B cell (primary cell): ENCODE data around the gene SKIC8. TPM values are rescaled to one million over a fixed set of nuclear protein-coding genes. Genes with fewer than 3 reads are reported as not detected.

ENCODE experiments used
- ATAC-seq: fragments of 200-7000 bp; cut with Tn5 transposase; one replicate; pipeline ENCODE4 v1.10.0; 2021; ENCODE audit warnings: low read depth, mild to moderate bottlenecking, moderate number of reproducible peaks, moderate library complexity
- CTCF ChIA-PET: fragments of 350-600 bp; sonication (Branson Sonifier 250); formaldehyde crosslinking; loops from one replicate; lab custom pipeline; 2021; ENCODE audit warnings: antibody characterized with exemption, inconsistent platforms; lab: Charles Lee
- POLR2A ChIA-PET: fragments of 350-600 bp; sonication (Branson Sonifier 250); formaldehyde crosslinking; loops from one replicate; lab custom pipeline; 2021; ENCODE audit warnings: antibody characterized with exemption; lab: Charles Lee
- DNase-seq: peaks from one replicate; pipeline ENCODE4 v3.0.0; 2013
- H2AFZ ChIP-seq: 2 replicates; pipeline ENCODE4 v1.6.1; 2012; ENCODE audit warnings: mild to moderate bottlenecking, low read depth, low read length; ENCODE audit not compliant: insufficient read depth, poor library complexity, severe bottlenecking
- H3K27ac ChIP-seq, 2 donors: 1 replicate in 1 of 2; 2 replicates in 1 of 2; pipeline ENCODE4 v1.5.1; 2012 to 2013; ENCODE audit warnings: low read length in 2 of 2, mild to moderate bottlenecking in 2 of 2, moderate library complexity in 1 of 2
- H3K27me3 ChIP-seq, 4 experiments: fragments of 200-600 bp in 1 of 4; sonication (generic) in 1 of 4; replicated peaks in 1 of 4; 1 replicate in 2 of 4; 2 replicates in 2 of 4; pipeline versions ENCODE4 v1.6.1 to v1.7.0; 2013 to 2016; ENCODE audit warnings: low read length in 3 of 4, mild to moderate bottlenecking in 2 of 4, mixed read lengths in 1 of 4, moderate library complexity in 1 of 4; ENCODE audit not compliant: insufficient read depth in 4 of 4, control insufficient read depth in 3 of 4; ENCODE audit errors: control extremely low read depth in 1 of 4
- H3K36me3 ChIP-seq, 2 experiments: replicated peaks in 1 of 2; 1 replicate in 1 of 2; 2 replicates in 1 of 2; pipeline versions ENCODE4 v1.6.1 to v1.7.1; 2013; ENCODE audit warnings: low read length in 1 of 2; ENCODE audit not compliant: insufficient read depth in 2 of 2, control insufficient read depth in 1 of 2; ENCODE audit errors: control extremely low read depth in 1 of 2, extremely low read depth in 1 of 2
- H3K4me1 ChIP-seq, 2 donors: fragments of 200-600 bp in 1 of 2; sonication (generic) in 1 of 2; 1 replicate in 1 of 2; 2 replicates in 1 of 2; pipeline versions ENCODE4 v1.5.1 to v1.6.1; 2013 to 2017; ENCODE audit warnings: low read length in 2 of 2; ENCODE audit not compliant: control insufficient read depth in 2 of 2, insufficient read depth in 2 of 2
- H3K4me2 ChIP-seq: replicated peaks from 2 replicates; pipeline ENCODE3; 2012; ENCODE audit warnings: mild to moderate bottlenecking, low read depth, low read length; ENCODE audit not compliant: poor library complexity, severe bottlenecking
- H3K4me3 ChIP-seq, 5 experiments: fragments of 200-600 bp in 1 of 5; sonication (generic) in 1 of 5; 1 replicate in 3 of 5; 2 replicates in 2 of 5; pipeline versions ENCODE4 v1.5.1 to v1.7.0; 2011 to 2016; ENCODE audit warnings: low read length in 4 of 5, mild to moderate bottlenecking in 4 of 5, low read depth in 2 of 5, control low read depth in 1 of 5, moderate library complexity in 1 of 5; ENCODE audit not compliant: insufficient read depth in 1 of 5; ENCODE audit errors: control extremely low read depth in 1 of 5, extremely low read depth in 1 of 5
- H3K79me2 ChIP-seq: fragments of 200-600 bp; sonication (generic); one replicate; pipeline ENCODE4 v1.6.0; 2016; ENCODE audit warnings: low read length; ENCODE audit not compliant: control insufficient read depth, insufficient read depth
- H3K9ac ChIP-seq: fragments of 200-600 bp; sonication (generic); 2 replicates; pipeline ENCODE4 v1.6.1; 2017; ENCODE audit warnings: mild to moderate bottlenecking, low read length, moderate library complexity
- H3K9me3 ChIP-seq, 3 donors: one replicate each; pipeline versions ENCODE4 v1.6.1 to v1.7.1; 2013; ENCODE audit warnings: low read length in 2 of 3; ENCODE audit not compliant: control insufficient read depth in 2 of 3, insufficient read depth in 1 of 3; ENCODE audit errors: control extremely low read depth in 1 of 3
- H4K20me1 ChIP-seq: 2 replicates; pipeline ENCODE4 v1.6.0; 2012; ENCODE audit warnings: mild to moderate bottlenecking, low read length; ENCODE audit not compliant: insufficient read depth, control insufficient read depth, poor library complexity, severe bottlenecking
- H3K27ac Mint-ChIP-seq: one replicate; pipeline ENCODE4 v1.8.0; 2021; ENCODE audit warnings: mixed read lengths
- H3K27me3 Mint-ChIP-seq: one replicate; pipeline ENCODE4 v1.8.0; 2021; ENCODE audit warnings: mixed read lengths
- H3K4me1 Mint-ChIP-seq: one replicate; pipeline ENCODE4 v1.8.0; 2021; ENCODE audit warnings: mixed read lengths
- H3K4me3 Mint-ChIP-seq: one replicate; pipeline ENCODE4 v1.8.0; 2021; ENCODE audit warnings: mixed read lengths
- H3K9me3 Mint-ChIP-seq: one replicate; pipeline ENCODE4 v1.8.0; 2022; ENCODE audit warnings: mixed read lengths; ENCODE audit not compliant: insufficient read depth
- EZH2 ChIP-seq: IDR thresholded peaks from 2 replicates; pipeline ENCODE4 v1.6.1; 2012; ENCODE audit warnings: borderline replicate concordance, low read depth, mild to moderate bottlenecking, moderate library complexity, low read length; ENCODE audit not compliant: insufficient read depth, poor library complexity, severe bottlenecking
- WGBS: methylation state at CpG from one replicate; pipeline ENCODE4 v1.1.5; 2013; ENCODE audit warnings: missing lambda C conversion rate; ENCODE audit not compliant: insufficient coverage; 5-methylcytosine and 5-hydroxymethylcytosine counted together
- intact Hi-C: fragments of 100-400 bp; cut with micrococcal nuclease; formaldehyde crosslinking; loops from one replicate; pipeline ENCODE4 v1.10.0; 2022
- polyA plus RNA-seq: library from polyadenylated mRNA; depleted of rRNA; stranded (reverse); fragments of >200 nt; gene quantifications from 2 replicates; pipeline ENCODE4 v1.2.3, GENCODE V29; 2012
- total RNA-seq, 2 donors: library from RNA; stranded (reverse); fragments of 120-200 nt in 1 of 2; gene quantifications; 1 replicate in 1 of 2; 2 replicates in 1 of 2; pipeline versions ENCODE4 v1.2.3 to v1.2.4, GENCODE V29; 2013 to 2022
- TF ChIP-seq, protein P1 (sequence below): fragments of 200-600 bp; IDR thresholded peaks from one replicate; pipeline ENCODE4 v1.8.0; 2022; ENCODE audit warnings: antibody characterized with exemption, mild to moderate bottlenecking

Gene SKIC8
- total and polyA plus RNA-seq, 2 donors (not counting 1 experiment from before 2014, with no cell fraction given): 31.9 to 40.2 TPM

DNA sequence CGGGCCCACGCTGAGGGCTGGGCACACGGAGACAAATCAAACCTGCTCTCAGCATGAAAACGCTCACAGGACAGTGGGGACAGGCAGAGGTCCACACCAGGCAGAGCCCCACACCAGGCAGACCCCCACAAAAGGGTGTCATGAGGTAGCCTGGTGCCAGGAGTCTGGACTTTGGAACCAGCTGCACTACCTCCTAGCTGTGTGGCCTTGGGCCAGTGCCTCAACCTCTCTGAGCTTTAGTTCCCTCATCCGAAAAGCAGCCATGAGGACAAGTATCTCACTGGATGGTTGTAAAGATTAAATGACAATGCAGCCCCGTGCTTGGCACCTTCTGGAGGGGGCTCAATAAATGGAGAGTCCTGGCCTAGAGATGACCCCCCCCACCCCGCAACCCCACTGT lies 24.3 kb upstream of the SKIC8 start:
- TF ChIP-seq EZH2: no peak
- TF ChIP-seq, protein P1, sequence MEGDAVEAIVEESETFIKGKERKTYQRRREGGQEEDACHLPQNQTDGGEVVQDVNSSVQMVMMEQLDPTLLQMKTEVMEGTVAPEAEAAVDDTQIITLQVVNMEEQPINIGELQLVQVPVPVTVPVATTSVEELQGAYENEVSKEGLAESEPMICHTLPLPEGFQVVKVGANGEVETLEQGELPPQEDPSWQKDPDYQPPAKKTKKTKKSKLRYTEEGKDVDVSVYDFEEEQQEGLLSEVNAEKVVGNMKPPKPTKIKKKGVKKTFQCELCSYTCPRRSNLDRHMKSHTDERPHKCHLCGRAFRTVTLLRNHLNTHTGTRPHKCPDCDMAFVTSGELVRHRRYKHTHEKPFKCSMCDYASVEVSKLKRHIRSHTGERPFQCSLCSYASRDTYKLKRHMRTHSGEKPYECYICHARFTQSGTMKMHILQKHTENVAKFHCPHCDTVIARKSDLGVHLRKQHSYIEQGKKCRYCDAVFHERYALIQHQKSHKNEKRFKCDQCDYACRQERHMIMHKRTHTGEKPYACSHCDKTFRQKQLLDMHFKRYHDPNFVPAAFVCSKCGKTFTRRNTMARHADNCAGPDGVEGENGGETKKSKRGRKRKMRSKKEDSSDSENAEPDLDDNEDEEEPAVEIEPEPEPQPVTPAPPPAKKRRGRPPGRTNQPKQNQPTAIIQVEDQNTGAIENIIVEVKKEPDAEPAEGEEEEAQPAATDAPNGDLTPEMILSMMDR: no peak
- ATAC-seq (no peak), DNase-seq (no peak)
- ChIA-PET CTCF (no interaction called here), POLR2A (interaction anchor here (0.6 kb wide), 1 partner anchor 71 kb away, joined by 9 read pairs; no protein-coding TSS in a partner anchor)
- H3K4me2 ChIP-seq: no peak overlapping the region
- WGBS: 56% methylated on average over 4 of the region's 7 CpGs
- H3K27ac ChIP-seq: no peak overlapping the region
- H3K9me3 ChIP-seq: no peaks in the 10 kb centered on the region
- H3K79me2 ChIP-seq: no peaks in the 10 kb centered on the region
- no peaks in the 10 kb centered on the region for H4K20me1 ChIP-seq
- no peaks in the 10 kb centered on the region for H3K36me3 ChIP-seq
- H2AFZ ChIP-seq: no peak overlapping the region
- no peaks in the 10 kb centered on the region for H3K27me3 ChIP-seq
- H3K9ac ChIP-seq: no peak overlapping the region
- no peaks in the 10 kb centered on the region for H3K4me1 ChIP-seq
- H3K9me3 Mint-ChIP-seq: no peaks in the 10 kb centered on the region
- H3K4me3 ChIP-seq: no peak overlapping the region
- no peak overlapping the region for H3K27ac Mint-ChIP-seq
- H3K4me1 Mint-ChIP-seq: no peaks in the 10 kb centered on the region
- H3K27me3 Mint-ChIP-seq: no peaks in the 10 kb centered on the region
- H3K4me3 Mint-ChIP-seq: no peak overlapping the region
- intact Hi-C loops: no loop called here

DNA sequence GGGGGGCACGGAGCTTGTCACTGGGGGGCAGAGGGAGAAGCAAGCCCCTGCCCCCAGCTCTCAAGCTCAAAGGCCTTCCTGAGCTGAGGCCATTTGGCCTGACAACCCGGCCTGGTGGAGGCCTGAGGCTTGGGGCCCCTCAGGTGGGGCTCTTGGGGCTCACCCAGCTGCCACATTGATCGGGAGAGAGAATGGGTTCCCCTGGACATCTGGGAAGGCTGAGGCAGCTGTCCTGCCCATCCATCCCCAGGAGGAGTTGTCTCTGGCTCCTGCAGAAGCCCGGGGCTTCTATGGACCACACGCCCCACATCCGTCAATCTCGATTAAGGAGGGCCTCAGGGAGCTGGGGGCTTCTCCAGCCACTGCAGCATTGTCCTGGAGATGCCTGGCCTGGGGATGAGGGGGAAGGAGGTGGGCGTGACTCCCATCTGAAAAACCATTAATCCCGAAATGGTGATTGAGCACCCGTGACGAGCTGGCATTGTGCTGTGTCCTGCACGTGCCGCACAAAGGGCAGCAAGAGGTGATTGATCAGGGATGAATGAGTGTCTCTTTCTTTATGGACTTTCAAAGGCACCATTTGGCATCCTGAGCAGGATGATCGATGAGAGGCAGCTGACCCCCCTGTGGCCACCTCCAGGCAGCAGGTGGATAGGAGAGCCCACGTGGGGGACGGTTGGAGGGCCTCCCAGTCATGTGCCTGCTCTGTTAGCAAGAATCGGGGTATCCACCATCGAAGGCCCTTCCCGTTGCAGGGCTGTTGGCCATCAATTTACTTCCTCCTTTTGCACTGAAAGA lies 23.5 kb upstream of the SKIC8 start:
- no peak overlapping the region for H3K27ac ChIP-seq
- H3K79me2 ChIP-seq: no peaks in the 10 kb centered on the region
- intact Hi-C loops: no loop called here
- ChIA-PET POLR2A (interaction anchor here (0.6 kb wide), 1 partner anchor 336 kb away, joined by 5 read pairs; no protein-coding TSS in a partner anchor), CTCF (no interaction called here)
- no peak overlapping the region for H3K4me3 Mint-ChIP-seq
- no peaks in the 10 kb centered on the region for H3K27me3 Mint-ChIP-seq
- H3K4me3 ChIP-seq: no peak overlapping the region
- no peaks in the 10 kb centered on the region for H3K4me1 ChIP-seq
- H3K27ac Mint-ChIP-seq: no peak overlapping the region
- H3K36me3 ChIP-seq: no peaks in the 10 kb centered on the region
- no peaks in the 10 kb centered on the region for H3K9me3 Mint-ChIP-seq
- no peaks in the 10 kb centered on the region for H3K27me3 ChIP-seq
- DNase-seq (no peak), ATAC-seq (no peak)
- no peak overlapping the region for H3K9ac ChIP-seq
- WGBS: 77% methylated on average over 18 of the region's 19 CpGs
- H3K9me3 ChIP-seq: no peaks in the 10 kb centered on the region
- TF ChIP-seq, protein P1: no peak
- TF ChIP-seq EZH2: no peak
- no peaks in the 10 kb centered on the region for H3K4me1 Mint-ChIP-seq
- H4K20me1 ChIP-seq: no peaks in the 10 kb centered on the region
- no peak overlapping the region for H3K4me2 ChIP-seq
- no peak overlapping the region for H2AFZ ChIP-seq
